GM18870 (cell line): ENCODE measurements around the gene ATAD3B.
"Not testable (repeated sequence)": the region's sequence is repeated elsewhere in the genome, so short reads cannot be mapped to it uniquely, and the experiment has no call there.

Experiments used
- ATAC-seq: cut with Tn5 transposase; IDR thresholded peaks from one replicate; pipeline ENCODE4 v1.9.1; 2021; ENCODE audit warnings: moderate library complexity; ENCODE audit not compliant: unreplicated experiment

The ATAD3B gene, protein sequence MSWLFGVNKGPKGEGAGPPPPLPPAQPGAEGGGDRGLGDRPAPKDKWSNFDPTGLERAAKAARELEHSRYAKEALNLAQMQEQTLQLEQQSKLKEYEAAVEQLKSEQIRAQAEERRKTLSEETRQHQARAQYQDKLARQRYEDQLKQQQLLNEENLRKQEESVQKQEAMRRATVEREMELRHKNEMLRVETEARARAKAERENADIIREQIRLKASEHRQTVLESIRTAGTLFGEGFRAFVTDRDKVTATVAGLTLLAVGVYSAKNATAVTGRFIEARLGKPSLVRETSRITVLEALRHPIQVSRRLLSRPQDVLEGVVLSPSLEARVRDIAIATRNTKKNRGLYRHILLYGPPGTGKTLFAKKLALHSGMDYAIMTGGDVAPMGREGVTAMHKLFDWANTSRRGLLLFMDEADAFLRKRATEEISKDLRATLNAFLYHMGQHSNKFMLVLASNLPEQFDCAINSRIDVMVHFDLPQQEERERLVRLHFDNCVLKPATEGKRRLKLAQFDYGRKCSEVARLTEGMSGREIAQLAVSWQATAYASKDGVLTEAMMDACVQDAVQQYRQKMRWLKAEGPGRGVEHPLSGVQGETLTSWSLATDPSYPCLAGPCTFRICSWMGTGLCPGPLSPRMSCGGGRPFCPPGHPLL

DNA sequence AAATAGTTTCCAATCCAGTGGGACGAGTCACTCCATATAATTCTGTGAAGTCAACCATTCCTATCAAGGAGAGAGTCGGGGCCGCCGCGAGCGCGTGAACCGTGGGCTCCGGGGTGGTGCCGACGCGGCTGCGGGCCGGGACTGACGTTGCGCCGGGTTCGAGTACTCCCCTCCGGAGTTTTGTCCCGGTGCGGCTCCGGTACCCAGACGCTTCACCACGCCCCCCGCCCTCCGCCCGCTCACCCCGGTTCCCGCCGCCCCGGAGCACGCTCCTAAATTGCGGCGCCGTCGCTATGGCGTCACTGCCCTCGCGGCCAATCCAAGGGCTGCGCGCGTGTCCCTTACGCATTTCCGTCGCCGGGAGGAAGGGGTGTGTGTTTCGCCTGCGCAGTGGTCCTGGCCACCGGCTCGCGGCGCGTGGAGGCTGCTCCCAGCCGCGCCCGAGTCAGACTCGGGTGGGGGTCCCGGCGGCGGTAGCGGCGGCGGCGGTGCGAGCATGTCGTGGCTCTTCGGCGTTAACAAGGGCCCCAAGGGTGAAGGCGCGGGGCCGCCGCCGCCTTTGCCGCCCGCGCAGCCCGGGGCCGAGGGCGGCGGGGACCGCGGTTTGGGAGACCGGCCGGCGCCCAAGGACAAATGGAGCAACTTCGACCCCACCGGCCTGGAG is at the start of gene ATAD3B:
Gene ATAD3B (plus strand): TSS at position 377 of the 664 bp plus-strand sequence. CDS start 120 bp downstream, at position 497.
- ATAC-seq = peak; percentile 79

DNA sequence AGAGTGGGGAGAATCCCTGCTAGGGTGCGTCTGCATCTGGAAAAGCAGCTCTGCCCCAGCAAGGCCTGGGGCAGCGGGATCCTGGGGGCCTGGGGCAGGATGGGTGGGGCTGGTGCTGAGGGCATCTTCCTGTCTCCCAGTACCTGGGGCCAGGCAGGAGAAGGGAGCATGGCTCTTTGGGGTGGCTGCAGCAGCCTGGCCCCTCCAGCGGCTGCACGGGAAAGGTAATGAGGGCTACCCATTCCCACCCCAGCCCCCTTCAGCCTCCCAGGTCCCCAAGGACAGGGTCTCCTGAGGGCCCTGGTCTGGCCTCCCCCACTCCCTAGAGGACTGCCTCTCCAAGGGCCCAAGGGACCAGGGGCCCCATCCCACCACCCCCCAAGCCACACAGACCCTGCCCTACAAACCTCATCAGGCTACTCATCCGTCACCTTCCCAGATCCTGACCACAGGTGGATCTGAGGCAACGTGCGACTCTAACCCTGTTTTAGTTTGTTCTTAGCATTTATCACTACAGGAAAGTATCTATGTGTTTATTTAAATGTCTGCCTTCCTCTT is 49.6 kb upstream of the ATAD3B start:
- ATAC-seq = no peak

DNA sequence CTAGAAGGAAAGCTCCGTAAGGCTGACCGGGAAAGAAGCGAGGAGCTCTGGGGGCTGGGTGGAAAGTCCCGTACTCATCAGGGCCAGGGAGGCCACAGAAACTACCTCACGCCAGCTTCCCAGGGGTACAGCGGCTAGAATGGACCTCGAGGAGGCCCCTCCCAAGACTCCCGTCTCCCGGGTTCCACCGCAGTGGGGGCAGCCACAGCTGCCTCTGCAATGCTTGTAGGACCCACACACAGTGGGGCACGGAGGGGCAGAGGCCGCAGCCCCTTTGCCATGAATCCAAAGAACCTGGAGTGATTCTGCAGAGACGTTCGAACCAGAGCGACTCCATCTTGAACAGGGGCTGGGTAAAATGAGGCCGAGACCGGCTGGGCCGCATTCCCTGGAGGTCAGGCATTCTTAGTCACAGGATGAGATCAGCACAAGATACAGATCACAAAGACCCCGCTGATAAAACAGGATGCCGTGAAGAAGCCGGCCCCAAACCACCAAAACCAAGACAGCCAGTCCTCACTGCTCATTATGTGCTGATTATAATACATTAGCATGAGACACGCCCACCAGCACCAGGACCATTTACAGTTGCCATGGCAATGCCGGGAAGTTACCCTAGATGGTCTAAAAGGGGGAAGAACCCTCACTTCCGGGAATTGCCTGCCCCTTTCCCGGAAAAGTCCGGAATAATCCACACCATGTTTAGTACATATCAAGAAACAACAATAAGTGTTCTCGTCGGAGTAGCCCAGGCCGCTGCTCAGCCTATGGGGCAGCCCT is 48.9 kb upstream of the ATAD3B start:
- no peak for ATAC-seq

DNA sequence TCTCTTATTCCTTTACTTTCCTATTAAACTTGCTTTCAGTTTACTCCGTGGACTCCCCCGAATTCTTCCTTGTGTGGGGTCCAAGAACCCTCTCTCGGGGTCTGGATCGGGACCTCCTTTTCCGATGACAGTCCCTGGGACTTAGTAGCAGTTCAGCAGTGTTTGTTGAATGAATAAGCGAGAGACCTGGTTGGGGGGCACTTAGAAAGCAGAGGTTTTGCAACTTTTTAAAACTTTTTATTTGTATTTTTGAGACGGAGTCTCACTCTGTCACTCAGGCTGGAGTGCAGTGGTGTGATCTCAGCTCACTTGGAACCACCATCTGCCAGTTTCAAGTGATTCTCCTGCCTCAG is 48.3 kb upstream of the ATAD3B start:
- ATAC-seq = no peak

DNA sequence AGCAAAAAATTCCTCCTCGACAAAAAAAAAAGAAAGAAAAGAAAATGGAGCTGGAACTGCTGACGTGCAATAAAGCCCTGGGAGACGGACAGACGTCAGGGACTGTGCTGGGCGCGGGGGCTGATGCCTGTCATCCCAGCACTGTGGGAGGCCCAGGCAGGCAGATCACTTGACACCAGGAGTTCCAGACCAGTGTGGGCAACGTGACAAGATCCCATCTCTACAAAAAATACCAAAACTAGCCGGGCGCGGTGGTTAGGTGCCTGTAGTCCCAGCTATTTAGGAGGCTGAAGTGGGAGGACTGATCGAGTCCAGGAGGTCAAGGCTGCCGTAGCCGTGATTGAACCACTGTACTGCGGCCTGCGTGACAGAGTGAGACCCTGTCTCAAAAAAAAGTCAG is 46.9 kb upstream of the ATAD3B start:
- ATAC-seq = no peak

DNA sequence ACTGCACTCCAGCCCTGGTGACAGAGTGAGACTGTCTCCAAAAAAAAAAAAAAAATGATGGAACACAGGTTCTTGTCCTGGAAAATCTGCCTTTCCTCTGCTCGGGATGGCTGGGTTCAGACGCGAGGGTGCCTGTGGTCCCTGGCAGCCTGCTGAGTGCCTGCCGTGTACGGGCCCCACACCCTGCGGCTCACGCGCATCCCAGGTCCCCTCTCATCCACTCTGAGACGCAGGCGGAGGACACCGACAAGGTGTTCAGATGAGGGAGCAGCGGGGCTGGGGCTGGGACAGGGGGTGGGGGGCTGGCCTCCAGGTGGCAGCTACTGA is 46.2 kb upstream of the ATAD3B start:
- no peak for ATAC-seq

DNA sequence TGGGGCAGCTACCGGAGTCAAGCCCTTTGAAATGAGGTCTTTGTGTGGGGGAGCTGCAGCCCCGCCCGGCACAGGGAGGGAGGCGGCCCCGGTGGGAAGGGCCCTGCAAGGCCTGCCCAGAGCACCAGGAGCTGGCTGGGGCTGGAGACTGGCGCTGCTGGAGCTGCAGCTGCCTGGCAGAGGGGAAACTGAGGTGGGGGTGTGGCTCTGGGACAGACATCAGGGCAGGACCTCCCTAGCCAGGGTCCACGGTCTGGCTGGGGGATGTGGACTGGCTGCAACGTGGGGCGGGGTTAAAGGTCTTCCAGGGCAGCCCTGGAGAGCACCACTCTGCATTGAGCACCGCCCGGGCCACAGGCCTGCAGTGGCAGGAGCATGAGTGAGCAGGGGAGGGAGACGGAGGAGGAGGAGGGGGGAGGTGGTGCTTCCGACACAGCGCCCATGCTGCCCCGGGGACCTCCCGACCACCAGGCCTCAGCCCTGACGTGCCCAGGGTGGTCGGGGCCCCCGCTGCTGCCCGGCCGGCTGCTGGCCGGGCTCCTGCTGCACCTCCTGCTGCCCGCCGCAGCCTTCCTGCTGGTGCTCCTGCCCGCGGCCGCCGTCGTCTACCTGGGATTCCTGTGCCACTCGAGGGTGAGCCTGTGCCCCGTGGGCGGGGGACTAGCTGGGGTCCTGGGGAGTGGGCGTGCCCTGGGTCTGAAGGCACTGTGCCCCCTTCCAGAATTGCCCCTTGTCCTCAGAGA is 45.6 kb upstream of the ATAD3B start:
- ATAC-seq = no peak

DNA sequence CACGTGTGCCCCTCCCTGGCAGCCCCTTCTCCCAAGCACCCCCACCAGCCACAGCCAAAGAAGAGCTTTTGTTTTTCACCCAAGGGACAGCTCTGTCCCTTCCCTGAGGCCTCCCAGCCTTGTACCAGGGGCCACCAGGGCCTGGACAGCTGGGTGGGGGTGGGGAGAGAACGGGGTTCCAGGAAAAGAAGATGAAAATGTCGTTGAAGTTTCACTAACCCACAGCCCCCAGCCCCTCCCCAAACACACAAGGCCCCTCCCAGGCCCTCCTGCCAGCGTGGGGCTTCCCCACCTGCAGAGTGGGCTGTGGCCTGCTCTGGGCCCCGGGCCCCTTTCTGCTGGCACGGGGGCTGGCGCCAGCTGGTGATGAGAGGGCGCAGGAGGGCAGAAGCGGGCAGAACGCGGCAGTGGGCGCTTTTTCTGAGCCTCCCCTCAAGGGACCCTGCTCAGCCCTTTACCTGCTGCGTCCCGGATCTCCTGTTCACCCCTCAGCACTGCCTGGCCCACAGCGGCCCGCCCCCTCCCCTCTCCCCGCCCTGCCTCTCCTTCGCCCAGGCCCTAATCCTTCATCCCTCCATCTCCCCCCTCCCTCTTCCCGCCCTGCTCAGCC is 45.0 kb upstream of the ATAD3B start:
- ATAC-seq = no peak

DNA sequence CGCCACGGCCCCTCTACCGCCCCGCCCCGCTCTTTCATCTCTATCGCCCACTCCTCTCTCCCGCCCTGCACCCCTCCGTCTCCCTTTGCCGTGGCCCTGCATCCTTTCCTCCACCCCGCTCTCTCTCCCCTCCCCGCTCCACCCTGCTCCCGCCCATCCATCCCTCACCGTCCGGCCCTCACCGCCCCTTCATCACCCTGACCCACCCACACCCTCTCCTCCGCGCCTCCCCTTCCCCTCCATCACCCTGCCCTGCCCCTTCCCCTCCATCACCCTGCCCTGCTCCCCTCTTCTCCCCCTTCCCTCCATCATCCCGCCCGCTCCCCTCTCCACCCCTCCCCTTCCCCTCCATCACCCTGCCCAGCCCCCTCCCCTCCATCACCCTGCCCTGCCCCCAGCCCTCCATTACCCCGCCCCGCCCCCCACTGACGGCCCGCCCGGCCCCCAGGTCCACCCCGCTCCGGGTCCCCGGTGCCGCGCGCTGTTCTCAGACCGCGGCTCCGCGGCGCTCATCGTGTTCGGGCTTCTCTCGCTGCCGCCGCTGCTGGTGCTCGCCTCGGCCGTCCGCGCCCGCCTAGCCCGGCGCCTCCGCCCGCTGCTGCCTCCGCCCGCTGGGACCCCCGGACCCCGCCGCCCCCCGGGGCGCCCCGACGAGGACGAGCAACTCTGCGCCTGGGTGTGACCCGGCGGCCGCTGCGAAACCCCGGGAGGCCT is 44.3 kb upstream of the ATAD3B start:
- ATAC-seq = no peak

DNA sequence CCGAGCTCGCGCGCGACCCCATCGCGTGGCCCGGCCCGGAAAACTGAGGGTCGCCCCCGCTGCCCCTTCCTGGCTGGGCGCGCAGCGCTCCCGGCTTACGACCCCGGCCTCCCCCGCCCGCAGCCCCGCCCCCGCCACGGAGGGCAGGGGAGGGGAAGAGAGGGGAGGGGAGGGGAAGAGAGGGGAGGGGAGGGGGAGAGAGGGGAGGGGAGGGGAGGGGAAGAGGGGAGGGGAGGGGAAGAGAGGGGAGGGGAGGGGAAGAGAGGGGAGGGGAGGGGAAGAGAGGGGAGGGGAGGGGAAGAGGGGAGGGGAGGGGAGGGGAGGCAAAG is 43.8 kb upstream of the ATAD3B start:
- no peak for ATAC-seq

DNA sequence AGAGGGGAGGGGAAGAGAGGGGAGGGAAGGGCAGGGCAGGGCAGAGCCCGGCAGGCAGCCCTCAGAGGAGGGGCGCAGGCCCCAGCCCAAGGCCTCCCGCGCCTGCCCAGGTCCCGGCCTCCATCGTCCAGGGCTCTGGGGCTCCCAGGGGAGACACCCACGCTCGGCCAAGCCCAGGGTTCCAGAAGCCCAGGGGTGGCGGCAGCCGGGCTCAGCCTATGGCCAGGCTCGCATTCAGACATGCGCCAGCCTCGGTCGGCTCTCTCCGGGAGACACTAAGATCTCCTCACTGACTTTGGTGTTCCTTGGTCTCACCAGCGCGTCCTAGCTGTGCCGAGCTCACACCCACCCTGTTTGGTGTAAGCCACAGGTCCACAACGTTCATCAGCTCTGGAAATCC is 43.4 kb upstream of the ATAD3B start:
- ATAC-seq = no peak

DNA sequence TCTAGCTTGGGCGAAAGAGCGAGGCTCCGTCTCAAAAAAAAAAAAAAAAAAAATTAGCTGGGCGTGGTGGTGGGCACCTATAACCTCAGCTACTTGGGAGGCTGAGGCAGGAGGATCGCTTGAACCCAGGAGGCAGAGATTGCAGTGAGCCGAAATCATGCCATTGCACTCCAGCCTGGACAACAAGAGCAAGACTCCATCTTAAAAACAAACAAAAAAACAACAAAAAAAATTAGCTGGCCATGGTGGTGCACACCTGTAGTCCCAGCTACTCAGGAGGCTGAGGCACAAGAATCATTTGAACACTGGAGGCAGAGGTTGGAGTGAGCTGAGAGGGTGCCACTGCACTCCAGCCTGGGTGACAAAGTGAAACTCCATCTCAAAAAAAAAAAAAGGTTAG is 42.6 kb upstream of the ATAD3B start:
- not testable (repeated sequence) for ATAC-seq

DNA sequence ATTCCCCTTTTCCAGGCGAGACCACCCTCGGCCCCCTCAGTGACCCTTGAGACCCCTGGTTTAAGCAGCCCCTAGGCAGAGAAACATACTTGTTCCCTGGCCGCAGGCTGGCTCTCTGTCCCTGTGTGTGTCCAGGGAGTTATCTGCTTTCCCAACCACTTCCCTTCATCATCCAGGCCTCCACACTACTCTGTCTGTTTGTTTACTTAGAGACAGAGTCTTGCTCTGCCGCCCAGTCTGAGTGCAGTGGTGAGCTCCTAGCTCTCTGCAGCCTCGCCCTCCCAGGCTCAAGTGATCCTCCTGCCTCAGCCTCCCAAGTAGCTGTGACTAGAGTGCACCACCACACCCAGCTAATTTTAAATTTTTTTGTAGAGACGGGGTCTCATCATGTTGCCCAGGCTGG is 41.9 kb upstream of the ATAD3B start:
- no peak for ATAC-seq

DNA sequence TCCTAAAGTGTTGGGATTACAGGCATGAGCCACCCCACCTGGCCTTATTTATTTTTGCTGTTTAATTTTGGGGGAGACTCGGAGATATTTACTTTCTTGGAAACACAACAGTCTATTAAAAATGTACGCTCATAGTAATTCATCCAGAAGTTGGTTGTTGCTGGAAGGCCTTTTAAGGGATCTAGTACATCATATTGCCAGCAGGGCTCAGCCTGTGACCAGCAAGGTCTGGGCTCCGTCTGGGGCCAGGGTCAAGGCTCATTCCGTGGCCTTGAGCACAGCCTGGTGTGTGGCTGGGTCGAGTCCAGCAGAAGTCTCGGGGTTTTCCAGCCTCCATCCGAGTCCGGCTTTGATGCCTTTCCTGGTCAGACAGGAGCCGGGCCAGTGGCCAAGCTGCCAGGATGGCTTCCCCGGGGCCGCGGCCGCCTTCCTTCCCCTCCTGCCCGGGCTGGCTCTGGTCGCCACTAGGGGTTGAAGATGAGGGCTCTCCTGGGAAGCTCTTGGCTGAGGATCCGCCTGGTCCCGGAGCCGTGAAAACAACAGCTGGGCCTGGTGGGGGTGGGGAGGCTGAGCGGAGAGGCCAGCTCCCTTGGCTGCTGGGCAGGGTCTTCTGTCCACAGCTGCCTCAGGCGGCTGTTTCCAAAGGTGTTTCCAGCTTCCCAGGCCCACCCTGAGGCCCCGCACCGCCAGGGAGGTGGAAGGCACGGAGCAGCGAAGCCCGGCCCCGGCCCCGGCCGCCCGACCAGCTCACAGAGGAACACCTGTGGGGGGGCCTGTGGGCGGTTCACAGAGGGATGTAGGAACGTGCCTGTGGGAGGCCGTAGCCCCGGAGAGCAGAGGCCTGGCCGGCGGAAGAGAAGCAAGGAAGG is 41.2 kb upstream of the ATAD3B start:
- ATAC-seq = no peak

DNA sequence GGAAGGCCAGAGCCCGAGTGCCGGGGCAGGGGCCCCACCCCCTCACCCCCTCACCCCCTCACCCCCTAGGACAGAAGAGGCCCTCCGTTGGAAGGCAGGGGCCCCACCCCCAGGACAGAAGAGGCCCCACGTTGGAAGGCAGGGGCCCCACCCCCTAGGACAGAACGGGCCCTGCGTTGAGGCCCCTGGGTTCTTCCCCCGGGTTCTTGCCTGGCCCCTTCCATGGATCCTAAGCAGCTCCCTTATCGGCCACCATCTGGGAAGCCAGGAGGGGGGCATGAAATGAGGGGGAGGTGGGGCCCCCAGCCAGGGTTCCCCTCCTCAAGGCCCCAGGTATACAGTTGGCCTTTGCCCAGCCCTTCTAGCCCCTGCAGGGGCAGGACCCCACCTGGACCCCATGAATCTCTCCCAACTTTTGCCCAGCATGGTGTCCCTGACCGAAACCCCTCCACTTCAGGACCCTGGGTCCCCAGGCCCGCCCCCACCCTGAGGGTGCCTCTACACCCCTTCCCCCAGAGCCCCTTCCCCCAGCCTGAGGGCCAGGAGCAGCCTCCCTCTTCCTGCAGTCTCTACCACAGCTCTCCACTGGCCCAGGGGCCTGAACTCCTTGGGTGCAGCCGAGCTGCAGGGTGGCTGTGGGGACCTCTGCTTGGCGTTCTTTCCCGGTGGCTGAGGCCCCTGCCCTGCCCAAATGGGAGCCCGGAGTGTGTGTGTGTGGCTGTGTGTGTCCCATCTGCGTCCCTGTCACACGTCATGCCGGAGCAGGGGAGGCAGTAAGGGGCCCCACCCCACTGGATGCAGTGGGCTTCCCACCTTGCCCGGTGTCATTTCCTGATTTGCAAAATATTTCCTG is 40.3 kb upstream of the ATAD3B start:
- no peak for ATAC-seq

DNA sequence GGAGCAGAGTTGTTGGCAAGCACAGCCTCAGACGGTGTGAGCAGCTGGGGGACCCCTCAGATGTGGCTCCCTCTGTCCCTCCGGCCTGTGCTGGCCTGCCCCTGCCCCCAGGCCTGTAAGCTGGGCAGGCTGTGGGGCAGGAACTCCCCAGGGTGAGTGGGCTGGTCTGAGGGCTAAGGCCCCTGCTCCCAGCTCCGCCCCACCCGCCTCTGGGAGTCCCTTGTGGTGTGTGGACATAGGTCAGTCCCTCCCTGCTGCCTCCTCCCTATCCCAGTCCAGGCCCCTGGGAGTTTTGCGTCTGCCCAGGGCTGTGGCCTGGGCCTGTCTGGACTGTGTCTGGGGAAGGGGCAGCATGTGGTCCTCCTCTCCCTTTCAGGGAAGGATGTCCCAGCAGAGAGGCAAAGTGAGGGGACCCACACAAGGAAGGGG is 39.7 kb upstream of the ATAD3B start:
- ATAC-seq = no peak

DNA sequence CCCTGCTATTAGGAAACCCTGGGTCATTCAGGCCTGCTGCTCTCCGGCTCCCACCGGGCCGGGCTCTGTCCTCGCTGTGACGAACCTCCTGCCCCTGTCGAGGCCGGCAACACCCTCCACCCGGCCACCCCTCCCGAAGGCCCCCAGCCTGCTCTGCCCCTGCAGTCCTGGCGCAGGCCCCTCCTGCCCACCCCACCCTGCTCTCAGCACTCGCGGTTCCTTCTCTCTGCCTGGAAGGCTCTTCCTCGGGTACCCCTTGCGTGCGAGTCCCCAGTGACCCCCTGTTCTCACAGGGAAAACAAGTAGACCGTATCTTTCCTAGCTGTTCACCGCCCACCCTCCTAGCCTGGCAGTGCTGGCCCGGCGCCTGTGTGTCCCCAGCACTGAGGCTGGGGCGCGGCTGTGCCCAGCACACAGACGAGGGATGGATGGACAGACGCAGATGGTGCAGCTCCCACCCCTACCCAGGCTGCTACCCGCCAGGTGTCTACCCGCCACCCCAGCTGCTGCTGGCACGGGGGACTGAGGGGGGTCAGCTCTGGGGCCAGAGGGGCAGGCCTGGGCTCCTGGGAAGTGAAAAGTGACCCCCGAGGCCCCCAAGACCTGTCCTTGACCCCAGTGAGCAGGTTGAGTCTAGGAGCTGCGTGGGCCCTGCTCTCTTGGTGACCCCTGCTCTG is 39.2 kb upstream of the ATAD3B start:
- ATAC-seq = no peak
